ENCODE results near the gene GMDS. TPM values are rescaled to one million over a fixed set of nuclear protein-coding genes. Genes with fewer than 3 reads are reported as not detected.

GMDS gene
- total and polyA plus RNA-seq, 2 of the 13 experiments (the other 11 are each of a cell fraction or from before 2014, with no cell fraction given) = 64.4 to 112 TPM

- TF ChIP-seq TRAFD1 (CRISPR knock-in tag; IDR thresholded peaks at IDR 0.05; ENCODE audit: borderline replicate concordance) (no peak), KLF16 (CRISPR knock-in tag; IDR thresholded peaks at IDR 0.05) (no peak), ZNF513 (CRISPR knock-in tag; conservative IDR thresholded peaks at IDR 0.05) (no peak), HIC2 (CRISPR knock-in tag; IDR thresholded peaks at IDR 0.05; ENCODE audit: low read depth) (no peak), ZNF768 (CRISPR knock-in tag; IDR thresholded peaks at IDR 0.05) (0 out of 2 replicates have a peak, but pooled peaks have one; percentile 42), ISX (CRISPR knock-in tag; conservative IDR thresholded peaks at IDR 0.05) (no peak), ZNF775 (CRISPR knock-in tag; IDR thresholded peaks at IDR 0.05; ENCODE audit: borderline replicate concordance) (no peak), ZNF329 (CRISPR knock-in tag; IDR thresholded peaks at IDR 0.05; ENCODE audit: low read depth) (no peak), ZNF720 (CRISPR knock-in tag; IDR thresholded peaks at IDR 0.05) (no peak), ZNF431 (CRISPR knock-in tag; IDR thresholded peaks at IDR 0.05; ENCODE audit: borderline replicate concordance, low read depth) (no peak), ATF4 (CRISPR knock-in tag; IDR thresholded peaks at IDR 0.05) (no peak), ATF7-NPFF (CRISPR knock-in tag; IDR thresholded peaks at IDR 0.05; ENCODE audit: low read depth) (no peak), NR2F6 (IDR thresholded peaks at IDR 0.05) (no peak), NR2F6 (CRISPR knock-in tag; IDR thresholded peaks at IDR 0.05) (no peak), PTBP1 (IDR thresholded peaks at IDR 0.05; ENCODE audit: low read depth, low read length, poor library complexity, severe bottlenecking) (no peak), ATF1 (CRISPR knock-in tag; IDR thresholded peaks at IDR 0.05) (no peak), ELF3 (CRISPR knock-in tag; IDR thresholded peaks at IDR 0.05) (no peak), RFXANK (CRISPR knock-in tag; IDR thresholded peaks at IDR 0.05) (no peak), NR2F1 (CRISPR knock-in tag; IDR thresholded peaks at IDR 0.05) (no peak), DBP (CRISPR knock-in tag; IDR thresholded peaks at IDR 0.05; ENCODE audit: not compliant biosample characterization) (no peak), ZNF317 (CRISPR knock-in tag; IDR thresholded peaks at IDR 0.05) (no peak), ZNF580 (CRISPR knock-in tag; IDR thresholded peaks at IDR 0.05; ENCODE audit: borderline replicate concordance, low read depth) (no peak), MTA1 (CRISPR knock-in tag; IDR thresholded peaks at IDR 0.05; ENCODE audit: borderline replicate concordance) (no peak)
These were observed 634.7 kb downstream of the GMDS start (continued) for GRCh38 chr6:1610497-1611321.
